ENCODE measurements around the gene BCO1. TPM values are rescaled to one million over a fixed set of nuclear protein-coding genes. Genes with fewer than 3 reads are reported as not detected.

BCO1 gene
- polyA plus RNA-seq, 1 donor, result 0.05 TPM

- DNase-seq (ENCODE audit: low read depth), result no peak
Observed at GRCh38 chr16:81232740-81233367, 5.6 kb upstream of the BCO1 start.

GRCh38 chr16:81237282-81237681 is 1.2 kb upstream of the BCO1 start:
- peak; percentile 4 for DNase-seq (ENCODE audit: low read depth)

- DNase-seq (ENCODE audit: low read depth), result no peak
Observed at GRCh38 chr16:81237942-81238295, 570 bp upstream of the BCO1 start.

GRCh38 chr16:81239367-81240121 is 1.1 kb downstream of the BCO1 start:
- no peak for DNase-seq (ENCODE audit: low read depth)

DNA sequence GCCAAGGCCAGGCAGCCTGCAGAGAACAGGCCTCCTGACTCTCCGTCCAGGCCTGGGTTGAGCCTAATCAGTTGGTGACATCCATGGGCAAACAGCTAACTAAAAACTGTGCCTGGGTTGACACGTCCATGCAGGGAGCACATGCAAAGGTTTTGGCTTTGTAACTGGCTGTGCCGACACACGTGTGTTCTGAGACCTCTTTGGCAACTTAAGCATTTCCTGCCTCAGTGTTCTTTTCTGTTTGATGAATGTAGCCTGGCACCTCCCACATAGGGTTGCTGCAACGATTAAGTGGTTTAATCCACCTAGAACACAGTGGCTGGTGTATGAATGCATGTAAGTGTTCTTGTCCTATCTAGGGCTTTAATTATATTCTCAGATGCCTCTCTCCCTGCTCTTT is 3.2 kb downstream of the BCO1 start:
- DNase-seq (ENCODE audit: low read depth), result no peak

DNA sequence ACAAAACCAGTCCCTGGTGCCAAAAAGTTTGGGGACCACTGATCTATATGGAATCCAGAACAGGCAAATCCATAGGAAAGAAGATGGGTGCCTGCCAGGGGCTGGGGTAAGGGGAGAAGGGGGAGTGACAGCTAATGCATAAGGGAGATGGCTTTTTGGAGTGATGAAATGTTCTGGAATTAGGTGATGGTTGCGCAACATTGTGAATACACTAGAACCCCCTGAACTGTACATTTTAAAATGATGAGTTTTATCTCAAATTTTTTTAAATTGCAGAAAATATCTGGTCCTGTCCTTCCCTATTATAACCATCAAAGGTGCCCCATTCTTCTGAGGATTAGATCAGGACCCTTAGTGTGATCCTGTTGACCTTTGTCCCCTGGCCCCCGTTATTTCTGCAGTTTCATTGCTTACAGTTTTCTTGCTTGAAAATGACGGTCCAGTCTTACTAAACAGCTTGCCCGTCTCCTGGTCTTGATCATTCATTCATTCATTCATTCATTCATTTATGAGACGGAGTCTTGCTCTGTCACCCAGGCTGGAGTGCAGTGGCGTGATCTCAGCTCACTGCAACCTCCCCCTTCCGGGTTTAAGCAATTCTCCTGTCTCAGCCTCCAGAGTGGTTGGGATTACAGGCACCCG is 4.6 kb downstream of the BCO1 start:
- DNase-seq (ENCODE audit: low read depth), result no peak

DNA sequence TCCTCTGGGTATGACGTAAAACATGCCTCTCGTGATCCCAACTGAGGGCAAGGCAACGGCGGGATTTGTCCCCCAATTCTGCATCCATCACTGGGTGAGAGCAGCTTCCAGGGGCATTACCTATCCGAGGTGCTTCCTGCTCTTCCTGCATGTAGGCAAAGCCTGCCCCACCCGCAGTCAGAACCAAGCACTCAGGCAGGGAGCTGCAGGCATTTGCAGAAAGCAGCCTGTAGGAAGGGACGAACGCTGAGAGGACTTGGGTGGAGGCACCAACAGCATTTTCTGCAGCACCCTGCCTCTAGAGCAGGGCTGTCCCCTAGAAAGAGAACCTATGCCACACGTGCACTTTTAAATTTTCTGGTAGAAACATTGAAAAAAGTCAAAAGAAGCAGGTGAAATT is 5.5 kb downstream of the BCO1 start:
- DNase-seq (ENCODE audit: low read depth), result no peak

DNA sequence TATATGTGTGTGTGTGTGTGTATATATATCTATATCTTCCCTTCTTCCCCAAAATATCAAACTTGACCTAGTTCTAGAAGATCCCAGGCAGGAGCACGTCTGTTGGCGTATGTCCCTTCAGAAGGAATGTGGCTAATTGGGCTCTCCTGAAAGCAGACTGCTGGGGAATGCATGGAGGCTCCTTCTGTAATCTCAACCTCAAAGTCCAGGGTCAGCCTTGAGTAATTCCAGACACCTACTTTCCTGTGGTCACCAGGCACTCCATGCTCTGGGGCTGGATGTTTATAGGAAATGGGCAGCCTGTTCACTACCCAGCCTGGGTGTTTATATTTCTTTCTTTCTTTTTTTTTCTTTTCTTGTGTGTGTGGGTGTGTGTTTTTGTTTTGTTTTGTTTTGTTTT is 13.4 kb downstream of the BCO1 start:
- no peak for DNase-seq (ENCODE audit: low read depth)

DNA sequence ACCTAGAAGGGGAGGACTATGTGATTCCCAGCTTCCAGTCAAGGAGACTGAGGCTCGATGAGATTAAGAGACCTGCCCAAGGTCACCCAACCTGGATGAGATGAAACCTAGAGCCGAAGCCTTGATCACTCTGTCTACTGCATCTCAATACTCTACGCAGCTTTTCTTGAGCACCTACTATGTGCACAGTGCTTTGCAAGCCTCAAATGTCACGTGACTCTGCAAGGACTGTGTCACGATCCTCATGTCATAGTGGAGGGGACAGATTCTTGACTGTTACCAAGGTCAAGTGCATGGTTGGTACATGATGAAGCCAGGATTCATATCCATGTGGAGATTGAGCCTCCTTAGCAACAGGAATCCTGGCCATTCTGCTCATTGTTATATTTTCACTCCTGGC is 14.7 kb downstream of the BCO1 start:
- no peak for DNase-seq (ENCODE audit: low read depth)

GRCh38 chr16:81254922-81255526 is 16.5 kb downstream of the BCO1 start:
- DNase-seq (ENCODE audit: low read depth), result no peak

DNA sequence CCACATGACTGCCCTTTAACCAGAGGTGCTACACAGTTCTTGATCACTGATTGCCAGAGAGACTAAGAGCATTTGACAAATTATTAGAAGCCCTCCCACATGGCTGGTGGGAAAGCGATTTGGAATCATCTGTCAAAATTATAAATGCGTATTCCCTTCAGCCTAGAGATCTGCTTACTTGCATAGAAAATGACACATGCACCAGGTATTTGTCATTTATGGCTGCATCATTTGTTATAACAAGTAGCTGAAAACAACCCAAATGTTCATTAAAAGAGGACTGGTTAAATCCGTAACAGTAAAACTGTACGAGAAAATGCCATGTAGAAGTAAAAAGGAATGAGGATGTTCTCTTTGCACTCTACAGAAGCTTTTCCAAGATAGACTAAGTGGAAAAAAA is 21.4 kb downstream of the BCO1 start:
- no peak for DNase-seq (ENCODE audit: low read depth)

GRCh38 chr16:81261049-81261648 is 22.7 kb downstream of the BCO1 start:
- DNase-seq (ENCODE audit: low read depth), result no peak

DNA sequence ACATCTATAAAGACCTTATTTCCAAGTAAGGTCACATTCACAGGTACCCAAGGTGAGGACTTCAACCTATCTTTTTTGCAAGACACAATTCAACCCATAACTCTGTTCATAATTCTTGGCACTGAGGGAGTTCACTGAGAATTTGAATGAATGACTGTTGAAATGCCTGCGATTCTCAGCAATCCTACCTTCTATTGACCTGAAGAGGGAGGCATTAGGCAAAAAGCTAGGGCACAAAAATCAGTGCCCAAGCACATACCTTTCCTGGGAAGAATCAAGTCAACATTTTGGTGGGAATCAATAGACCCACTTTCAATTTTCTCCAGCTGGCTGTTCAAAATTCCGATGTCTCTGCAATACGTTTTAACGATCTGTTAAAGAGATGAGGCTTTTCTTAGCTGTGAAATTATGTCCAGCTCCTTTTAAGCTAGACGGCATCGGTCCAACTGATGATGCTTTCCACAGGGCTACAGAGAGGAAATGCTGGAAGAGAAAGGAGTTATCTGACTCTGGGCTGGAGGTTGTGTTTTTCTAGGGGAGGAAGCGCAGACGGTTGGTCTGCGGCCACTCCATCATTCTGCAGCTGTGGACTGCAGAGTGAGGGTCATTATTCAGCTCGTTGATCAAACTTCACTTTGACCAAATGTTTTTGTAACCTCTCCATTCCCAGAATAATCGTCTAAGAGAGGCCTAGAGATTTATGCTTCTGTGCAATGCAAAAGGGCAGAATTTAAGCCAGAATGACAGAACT is 25.2 kb downstream of the BCO1 start:
- peak; percentile 88 for DNase-seq (ENCODE audit: low read depth)

DNA sequence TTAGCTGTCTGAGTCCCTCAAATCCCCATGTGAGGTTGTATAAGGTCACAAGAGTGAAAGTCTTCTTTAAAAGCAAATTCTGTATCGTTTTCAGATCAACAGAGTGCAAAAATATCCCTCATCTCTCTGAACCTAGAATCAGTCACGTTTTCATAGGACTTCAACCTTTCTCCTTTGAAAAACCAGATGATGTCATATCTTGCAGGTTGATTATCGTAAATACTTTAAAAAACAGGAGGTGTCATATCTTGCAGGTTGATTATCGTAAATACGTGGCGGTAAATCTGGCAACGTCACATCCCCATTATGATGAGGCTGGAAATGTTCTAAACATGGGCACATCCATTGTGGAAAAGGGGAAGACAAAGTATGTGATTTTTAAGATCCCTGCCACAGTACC is 25.9 kb downstream of the BCO1 start:
- DNase-seq (ENCODE audit: low read depth), result no peak

DNA sequence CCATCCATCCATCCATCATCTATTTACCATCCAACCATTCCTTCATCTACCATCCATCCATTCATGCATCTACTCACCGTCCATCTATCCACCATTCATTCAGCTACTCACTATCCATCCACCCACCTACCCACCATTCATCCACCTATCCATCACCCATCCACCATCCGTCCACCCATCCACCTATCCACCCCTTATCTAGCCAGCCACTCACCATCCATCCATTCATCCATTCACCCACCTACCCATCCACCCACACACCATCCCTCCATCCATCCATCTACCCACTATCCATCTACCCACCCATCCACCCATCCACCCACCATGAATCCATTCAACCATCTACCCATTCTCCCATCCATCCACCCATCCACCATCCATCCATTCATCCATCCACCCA is 26.6 kb downstream of the BCO1 start:
- no peak for DNase-seq (ENCODE audit: low read depth)

DNA sequence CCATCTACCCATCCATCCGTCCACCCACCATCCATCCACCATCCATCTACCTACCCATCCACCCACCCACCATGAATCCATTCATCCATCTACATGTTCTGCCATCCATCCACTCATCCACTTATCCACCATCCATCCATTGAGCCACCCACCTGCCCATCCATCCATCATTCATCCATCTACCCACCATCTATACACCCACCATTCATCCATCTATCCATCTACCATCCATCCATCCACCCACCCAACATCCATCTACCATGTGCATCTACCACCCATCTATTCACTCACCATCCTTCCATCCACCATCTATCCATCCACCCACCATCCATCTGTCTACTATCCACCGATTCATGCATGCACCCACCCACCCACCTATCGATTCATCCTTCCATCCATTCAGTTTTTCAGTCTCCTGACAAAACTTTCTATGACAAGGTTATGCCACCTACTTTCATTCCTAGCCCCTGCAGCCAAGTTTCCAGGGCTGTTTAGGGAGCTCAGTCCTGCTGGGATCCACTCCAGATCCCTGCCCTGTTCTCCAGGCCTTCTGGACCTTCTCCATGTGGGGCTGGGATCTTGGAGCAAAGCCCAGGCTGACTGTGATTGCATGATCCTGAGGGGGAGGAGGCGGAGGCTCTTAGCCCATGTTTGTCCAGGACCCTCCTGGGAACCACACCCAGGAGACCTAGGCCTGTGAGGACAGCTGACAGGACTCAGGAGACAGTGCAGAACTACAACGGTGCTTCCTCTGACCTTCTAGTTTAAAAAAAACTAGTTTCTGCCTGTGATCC is 27.4 kb downstream of the BCO1 start:
- DNase-seq (ENCODE audit: low read depth), result no peak

- DNase-seq (ENCODE audit: low read depth), result no peak
Observed at GRCh38 chr16:81266680-81267095, 28.2 kb downstream of the BCO1 start.

GRCh38 chr16:81268509-81268908 is 30.0 kb downstream of the BCO1 start:
- no peak for DNase-seq (ENCODE audit: low read depth)

GRCh38 chr16:81273223-81273950 is 34.9 kb downstream of the BCO1 start:
- no peak for DNase-seq (ENCODE audit: low read depth)

- no peak for DNase-seq (ENCODE audit: low read depth)
Observed at GRCh38 chr16:81275064-81275532, 36.6 kb downstream of the BCO1 start.
